Transverse colon (tissue), 3 donors: ENCODE data around the gene CEP290.

Experiments
- POLR2A ChIP-seq: fragments of 450-650 bp; IDR thresholded peaks from one replicate; pipeline ENCODE4 v1.6.1; 2016; ENCODE audit warnings: antibody characterized with exemption, mild to moderate bottlenecking, moderate library complexity
- TF ChIP-seq, protein P1 (sequence below), 5 experiments: fragments of 200-600 bp in 3 of 5; fragments of 450-650 bp in 2 of 5; sonication (generic) in 3 of 5; IDR thresholded peaks; 1 replicate in 2 of 5; 2 replicates in 3 of 5; pipeline ENCODE4 v1.5.1; 2016 to 2017; ENCODE audit warnings: antibody characterized with exemption in 5 of 5, inconsistent platforms in 3 of 5, mild to moderate bottlenecking in 2 of 5, moderate library complexity in 1 of 5

DNA sequence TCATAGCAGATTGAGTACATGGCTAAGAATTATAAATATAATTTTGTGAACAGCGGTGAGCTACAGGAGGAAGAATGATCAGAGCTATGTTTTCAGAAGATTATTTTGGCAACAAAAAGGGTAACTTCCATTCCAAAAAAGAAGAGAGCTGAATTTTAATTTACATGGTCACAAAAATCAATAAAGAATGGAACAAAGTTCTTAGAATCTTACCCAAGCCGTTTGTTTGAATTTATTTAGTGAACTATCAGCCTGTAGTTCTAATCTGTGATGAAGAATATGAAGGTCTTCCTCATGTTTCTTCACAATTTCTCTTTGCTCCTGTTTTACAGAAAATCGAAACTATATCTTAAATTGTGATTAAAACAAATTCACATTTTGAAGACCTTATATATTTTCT is 58.3 kb downstream of the CEP290 start:
- TF ChIP-seq, protein P1, sequence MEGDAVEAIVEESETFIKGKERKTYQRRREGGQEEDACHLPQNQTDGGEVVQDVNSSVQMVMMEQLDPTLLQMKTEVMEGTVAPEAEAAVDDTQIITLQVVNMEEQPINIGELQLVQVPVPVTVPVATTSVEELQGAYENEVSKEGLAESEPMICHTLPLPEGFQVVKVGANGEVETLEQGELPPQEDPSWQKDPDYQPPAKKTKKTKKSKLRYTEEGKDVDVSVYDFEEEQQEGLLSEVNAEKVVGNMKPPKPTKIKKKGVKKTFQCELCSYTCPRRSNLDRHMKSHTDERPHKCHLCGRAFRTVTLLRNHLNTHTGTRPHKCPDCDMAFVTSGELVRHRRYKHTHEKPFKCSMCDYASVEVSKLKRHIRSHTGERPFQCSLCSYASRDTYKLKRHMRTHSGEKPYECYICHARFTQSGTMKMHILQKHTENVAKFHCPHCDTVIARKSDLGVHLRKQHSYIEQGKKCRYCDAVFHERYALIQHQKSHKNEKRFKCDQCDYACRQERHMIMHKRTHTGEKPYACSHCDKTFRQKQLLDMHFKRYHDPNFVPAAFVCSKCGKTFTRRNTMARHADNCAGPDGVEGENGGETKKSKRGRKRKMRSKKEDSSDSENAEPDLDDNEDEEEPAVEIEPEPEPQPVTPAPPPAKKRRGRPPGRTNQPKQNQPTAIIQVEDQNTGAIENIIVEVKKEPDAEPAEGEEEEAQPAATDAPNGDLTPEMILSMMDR (IDR thresholded peaks at IDR 0.05): no peak
- no peak for TF ChIP-seq POLR2A
